OCI-LY3 (cell line): ENCODE data around the gene TRA2A.

Experiments
- CTCF ChIP-seq: fragments of 200-600, 300-600 bp; sonication (generic); IDR thresholded peaks from 2 replicates; pipeline ENCODE4 v1.5.1; 2014; ENCODE audit warnings: antibody characterized with exemption, low read length, low read depth
- EZH2phosphoT487 ChIP-seq: fragments of 200-600 bp; shearing (Covaris generic); IDR thresholded peaks from 2 replicates; pipeline ENCODE4 v1.6.1; 2018; ENCODE audit warnings: antibody characterized with exemption, mixed run types, low read depth

- TF ChIP-seq CTCF (peak; percentile 10; the same call in 1 of the 2 replicates), EZH2phosphoT487 (no peak)
Measured at GRCh38 chr7:23468526-23469149, 63.1 kb downstream of the TRA2A start.
